ENCODE results near the gene ZNF90.
A peak's percentile ranks its signal among the peaks of the same experiment; 100 is the strongest.
"Not testable (repeated sequence)": the region's sequence is repeated elsewhere in the genome, so short reads cannot be mapped to it uniquely, and the experiment has no call there.

The ZNF90 gene

GRCh38 chr19:20077791-20078463 lies at the start of gene ZNF90:
Gene ZNF90, plus strand, starts transcription at chr19:20078000. Its CDS starts 133 bp downstream, at chr19:20078133.
- peak; percentile 55 for DNase-seq

GRCh38 chr19:20028611-20029010 lies 49.2 kb upstream of the ZNF90 start:
- no peak for DNase-seq

DNA sequence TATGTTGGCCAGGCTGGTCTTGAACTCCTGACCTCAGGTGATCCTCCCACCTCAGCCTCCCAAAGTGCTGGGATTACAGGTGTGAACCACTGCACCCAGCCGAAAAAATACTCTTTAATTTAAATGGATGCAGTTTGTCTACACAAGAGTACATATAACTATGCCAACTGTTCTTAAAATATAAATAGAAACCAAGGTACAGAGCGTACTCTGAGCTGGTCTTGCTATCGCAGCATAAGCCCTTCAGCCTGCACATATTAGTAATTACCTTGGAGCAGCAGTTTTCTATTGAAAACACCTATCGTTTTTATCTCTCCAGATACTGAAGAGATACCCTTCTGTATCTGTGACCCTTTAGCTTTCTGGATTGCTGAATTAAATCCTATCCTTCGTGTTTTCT lies 41.9 kb upstream of the ZNF90 start:
- DNase-seq: no peak

GRCh38 chr19:20038358-20039202 lies 39.2 kb upstream of the ZNF90 start:
- no peak for DNase-seq

- peak; percentile 95 for DNase-seq
Observed at GRCh38 chr19:20039203-20039723, 38.5 kb upstream of the ZNF90 start, which contains the start of gene ZNF682. Gene ZNF682, minus strand, starts transcription at chr19:20039505. Its CDS starts 160 bp downstream, at chr19:20039345.

- DNase-seq: no peak
Observed at GRCh38 chr19:20044663-20045062, 33.1 kb upstream of the ZNF90 start.

GRCh38 chr19:20045742-20046141 lies 32.1 kb upstream of the ZNF90 start:
- not testable (repeated sequence) for DNase-seq

GRCh38 chr19:20051841-20052768 lies 25.7 kb upstream of the ZNF90 start:
- peak; percentile 89 for DNase-seq

GRCh38 chr19:20058738-20059137 lies 19.1 kb upstream of the ZNF90 start:
- DNase-seq: not testable (repeated sequence)

GRCh38 chr19:20060282-20060681 lies 17.5 kb upstream of the ZNF90 start:
- no peak for DNase-seq

DNA sequence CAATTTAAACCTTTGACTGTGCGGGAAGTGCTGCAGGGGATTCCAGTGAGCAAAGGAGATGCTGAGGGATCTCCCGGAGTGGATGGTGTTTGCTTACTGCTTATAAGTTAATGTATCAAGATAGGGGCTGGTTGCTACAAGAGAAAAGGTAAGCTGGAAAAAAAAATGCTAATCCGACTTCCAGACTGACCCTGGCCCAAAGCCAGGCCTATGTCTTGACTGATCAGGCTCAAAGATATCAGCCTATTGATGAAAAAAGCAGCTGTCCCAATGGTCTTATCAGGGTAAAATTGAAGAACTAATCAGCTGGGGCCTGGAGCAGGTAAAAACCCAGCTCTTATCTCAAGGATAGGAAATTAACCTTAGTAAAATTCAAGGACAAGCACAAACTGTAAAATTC lies 10.9 kb upstream of the ZNF90 start:
- DNase-seq: no peak

DNA sequence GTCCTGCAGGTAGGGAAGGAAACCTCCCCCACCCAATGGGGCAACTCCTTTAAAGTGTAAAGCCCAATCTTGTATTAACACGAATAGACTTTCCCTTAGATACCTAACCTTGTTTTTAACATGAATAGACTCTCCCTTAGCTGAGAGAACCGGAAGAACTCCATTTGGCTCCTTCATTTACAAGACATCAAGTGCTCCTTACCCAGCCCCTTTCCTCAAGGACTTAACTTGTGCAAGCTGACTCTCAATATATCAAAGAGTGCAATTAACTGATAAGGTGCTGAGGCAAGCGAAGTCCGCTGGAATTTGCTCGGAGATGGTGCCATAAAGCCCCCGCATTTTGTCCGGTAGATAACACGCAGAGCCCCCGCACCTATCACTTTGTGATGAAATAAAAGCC lies 9.9 kb upstream of the ZNF90 start:
- DNase-seq: no peak

GRCh38 chr19:20068559-20068958 lies 9.2 kb upstream of the ZNF90 start:
- not testable (repeated sequence) for DNase-seq

DNA sequence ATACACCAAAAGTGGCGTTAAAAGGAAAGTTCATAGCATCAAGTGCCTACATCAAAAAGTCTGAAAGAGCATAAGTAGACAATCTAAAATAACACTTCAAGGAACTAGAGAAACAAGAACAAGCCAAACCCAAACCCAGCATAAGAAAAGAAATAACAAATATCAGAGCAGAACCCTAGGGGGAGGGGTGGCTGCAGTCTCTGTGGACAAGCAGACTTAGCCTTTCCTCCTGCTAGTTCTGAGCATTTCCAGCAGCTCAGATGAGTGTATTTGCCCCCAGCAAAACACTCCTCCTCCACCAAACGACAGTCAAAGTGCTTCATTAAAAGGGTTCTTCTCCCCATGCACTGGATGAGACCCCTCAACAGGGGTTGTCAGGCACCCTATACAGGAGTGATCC lies 7.1 kb upstream of the ZNF90 start:
- DNase-seq: no peak

DNA sequence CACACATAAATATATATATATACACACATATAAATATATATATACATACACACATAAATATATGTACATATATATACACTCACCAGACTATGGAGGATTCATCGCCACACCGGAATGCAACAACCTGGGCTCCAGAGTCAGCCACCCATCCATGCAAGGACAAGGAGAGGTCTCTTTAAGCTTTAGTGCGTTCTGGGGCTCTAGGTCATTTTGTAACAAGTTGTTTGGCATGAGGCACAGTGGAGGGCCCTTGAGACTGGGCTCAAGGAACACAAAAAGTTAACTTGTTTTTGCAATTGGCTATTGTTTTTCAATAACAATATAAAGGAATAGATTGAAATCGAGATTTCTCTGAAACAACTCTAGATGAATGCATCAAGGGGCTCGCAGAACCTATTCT lies 4.9 kb upstream of the ZNF90 start:
- DNase-seq: no peak

DNA sequence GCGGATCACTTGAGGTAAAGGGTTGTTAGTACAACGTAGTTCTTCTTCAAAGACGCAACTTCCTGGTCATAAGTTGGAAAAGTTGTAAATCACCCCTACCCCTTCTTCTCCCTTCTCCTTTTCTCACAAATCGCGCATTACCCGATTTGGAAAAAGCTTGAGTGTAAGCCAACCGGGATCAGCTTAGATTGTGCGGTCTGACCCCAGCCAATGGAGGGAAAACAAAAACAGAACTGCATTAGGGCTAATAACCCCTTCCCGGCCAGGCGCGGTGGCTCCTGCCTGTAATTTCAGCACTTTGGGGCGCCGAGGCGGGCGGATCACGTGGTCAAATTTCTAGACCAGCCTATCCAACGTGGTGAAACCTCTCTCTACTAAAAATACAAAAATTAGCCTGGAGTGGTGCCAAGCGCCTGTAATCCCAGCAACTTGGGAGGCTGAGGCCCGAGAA lies 806 bp downstream of the ZNF90 start:
- no peak for DNase-seq

DNA sequence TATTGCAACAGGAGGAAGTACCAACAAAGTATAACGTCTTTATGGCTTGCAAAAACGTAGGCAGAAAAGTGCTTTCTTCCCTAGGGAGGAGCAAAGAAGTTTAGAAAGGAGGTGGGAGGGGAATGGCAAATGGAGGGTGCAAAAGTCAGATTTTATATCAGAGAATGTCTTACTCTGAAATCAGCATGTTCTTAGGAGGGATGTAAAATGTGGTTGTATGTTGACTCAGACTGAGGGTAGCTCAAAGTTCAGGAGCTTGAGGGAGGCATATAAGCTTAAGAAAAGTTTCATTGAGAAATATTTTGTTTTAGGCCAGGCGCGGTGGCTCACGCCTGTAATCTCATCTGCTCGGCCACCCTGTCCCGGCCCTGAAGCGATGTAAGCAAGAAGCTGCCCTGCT lies 1.7 kb downstream of the ZNF90 start:
- DNase-seq: no peak

GRCh38 chr19:20080656-20081055 lies 2.9 kb downstream of the ZNF90 start:
- DNase-seq: no peak

GRCh38 chr19:20082232-20082833 lies 4.5 kb downstream of the ZNF90 start:
- DNase-seq: not testable (repeated sequence)

GRCh38 chr19:20082876-20083275 lies 5.1 kb downstream of the ZNF90 start:
- DNase-seq: not testable (repeated sequence)

DNA sequence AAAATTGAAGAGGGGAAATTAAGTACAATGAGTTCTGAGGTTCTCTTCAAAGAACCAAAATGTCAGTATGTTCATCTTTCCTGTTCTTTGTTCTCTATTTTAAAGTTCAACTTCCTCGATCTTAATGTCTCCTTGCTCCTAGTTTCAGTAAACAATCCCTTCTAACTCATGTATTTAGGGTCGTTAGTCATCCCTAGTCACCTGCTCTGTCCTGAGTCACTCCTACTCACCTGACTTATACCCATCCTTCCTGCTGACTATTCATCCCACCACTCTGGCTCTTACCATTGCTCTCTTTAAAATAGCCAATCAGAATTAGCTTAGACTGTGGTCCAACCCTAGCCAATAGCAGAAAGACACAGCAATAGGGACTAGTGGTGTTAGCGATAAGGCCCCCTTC lies 24.3 kb downstream of the ZNF90 start:
- no peak for DNase-seq

GRCh38 chr19:20103091-20103740 lies 25.4 kb downstream of the ZNF90 start:
- DNase-seq: no peak

Data from NCI-H2171 (cell line).